Endodermal cell (in vitro differentiated cells): ENCODE data around the gene SP6. TPM values are rescaled to one million over a fixed set of nuclear protein-coding genes. Genes with fewer than 3 reads are reported as not detected.
A peak's percentile ranks its signal among the peaks of the same experiment; 100 is the strongest.

Experiments
- DNase-seq: peaks from one replicate; pipeline ENCODE4 v3.0.0-alpha.2; 2017
- H3K27ac ChIP-seq: 2 replicates; pipeline ENCODE4 v1.5.1; 2013; ENCODE audit warnings: mild to moderate bottlenecking, low read depth, low read length, moderate library complexity
- H3K27me3 ChIP-seq: 2 replicates; pipeline ENCODE4 v1.6.1; 2013; ENCODE audit warnings: mild to moderate bottlenecking, low read length, moderate library complexity; ENCODE audit not compliant: insufficient read depth, control insufficient read depth, poor library complexity, severe bottlenecking
- H3K36me3 ChIP-seq: 2 replicates; pipeline ENCODE4 v1.7.0; 2013; ENCODE audit warnings: mild to moderate bottlenecking, low read length, moderate library complexity; ENCODE audit not compliant: control insufficient read depth, insufficient read depth
- H3K4me1 ChIP-seq: one replicate; pipeline ENCODE4 v1.7.0; 2013; ENCODE audit warnings: low read length; ENCODE audit not compliant: control insufficient read depth, insufficient read depth
- H3K4me3 ChIP-seq: 2 replicates; pipeline ENCODE4 v1.5.1; 2013; ENCODE audit warnings: mild to moderate bottlenecking, low read length, moderate library complexity
- H3K9ac ChIP-seq: 2 replicates; pipeline ENCODE4 v1.6.1; 2013; ENCODE audit warnings: mild to moderate bottlenecking, low read length, moderate library complexity; ENCODE audit not compliant: poor library complexity, severe bottlenecking; ENCODE audit errors: extremely low read depth
- H3K9me3 ChIP-seq: 2 replicates; pipeline ENCODE4 v1.6.1; 2013; ENCODE audit warnings: mild to moderate bottlenecking, low read length, moderate library complexity; ENCODE audit not compliant: control insufficient read depth
- H3K27ac Mint-ChIP-seq: 2 replicates; pipeline ENCODE4 v1.8.0; 2020; ENCODE audit warnings: mixed read lengths
- H3K27me3 Mint-ChIP-seq: 2 replicates; pipeline ENCODE4 v1.8.0; 2021; ENCODE audit warnings: mild to moderate bottlenecking, mixed read lengths; ENCODE audit not compliant: insufficient read depth
- H3K36me3 Mint-ChIP-seq: 2 replicates; pipeline ENCODE4 v1.8.0; 2020; ENCODE audit warnings: low read depth, mixed read lengths
- H3K4me1 Mint-ChIP-seq: 2 replicates; pipeline ENCODE4 v1.8.0; 2020; ENCODE audit warnings: mixed read lengths
- H3K4me3 Mint-ChIP-seq: 2 replicates; pipeline ENCODE4 v1.8.0; 2020; ENCODE audit warnings: mild to moderate bottlenecking, moderate library complexity, mixed read lengths
- H3K9me3 Mint-ChIP-seq: 2 replicates; pipeline ENCODE4 v1.8.0; 2020; ENCODE audit warnings: mild to moderate bottlenecking, mixed read lengths
- CTCF ChIP-seq: fragments of 200-600 bp; sonication (generic); conservative IDR thresholded peaks from 2 replicates; pipeline ENCODE4 v1.5.0; 2021; ENCODE audit warnings: antibody characterized with exemption, mild to moderate bottlenecking
- WGBS, 2 experiments: methylation state at CpG; one replicate each; pipeline versions ENCODE4 v1.1.5 to v1.1.7; 2013; ENCODE audit warnings: missing lambda C conversion rate in 2 of 2, mixed read lengths in 1 of 2; ENCODE audit not compliant: insufficient coverage in 1 of 2, insufficient read length in 1 of 2; 5-methylcytosine and 5-hydroxymethylcytosine counted together
- total RNA-seq, 2 donors: library from RNA; stranded (reverse); fragmentation: NEBNext Ultra II Directional in 1 of 2; extraction: Animal tissue kit (Norgen Biotek cat#: 25700) in 1 of 2; gene quantifications; 2 replicates in 1 of 2; 3 replicates in 1 of 2; pipeline ENCODE4 v1.2.1, GENCODE V29; 2021

The SP6 gene
- total RNA-seq, 2 donors from 2014 or later = 3.1 to 3.7 TPM

- H3K9me3 Mint-ChIP-seq = no peaks in the 10 kb centered on the region
- Histone ChIP-seq H3K4me3 (no peak overlapping the region), H3K4me1 (peaks cover 8% of the 10 kb centered on the region), H3K9ac (no peak overlapping the region), H3K9me3 (no peaks in the 10 kb centered on the region), H3K27ac (no peak overlapping the region), H3K27me3 (peaks cover 18% of the 10 kb centered on the region), H3K36me3 (no peaks in the 10 kb centered on the region)
- H3K4me1 Mint-ChIP-seq = peaks cover 49% of the 10 kb centered on the region
- WGBS, 2 experiments = 57 to 68% methylated on average over 3 to 4 of the region's 4 CpGs
- no peak for DNase-seq
- H3K4me3 Mint-ChIP-seq = peak overlapping the region; percentile 49
- TF ChIP-seq CTCF = no peak
- H3K27ac Mint-ChIP-seq = no peak overlapping the region
- H3K27me3 Mint-ChIP-seq = peaks cover 50% of the 10 kb centered on the region
- no peaks in the 10 kb centered on the region for H3K36me3 Mint-ChIP-seq
These were observed 22.5 kb upstream of the SP6 start for GRCh38 chr17:47873200-47874090.

GRCh38 chr17:47872651-47873161, 21.7 kb upstream of the SP6 start:
- H3K4me1 Mint-ChIP-seq = peaks cover 43% of the 10 kb centered on the region
- WGBS, 2 experiments = 17 to 21% methylated on average over 9 to 15 of the region's 15 CpGs
- H3K27me3 ChIP-seq = peaks cover 18% of the 10 kb centered on the region

More at GRCh38 chr17:47872651-47873161, 21.7 kb upstream of the SP6 start:
- H3K27me3 Mint-ChIP-seq = peaks cover 57% of the 10 kb centered on the region
- no peak overlapping the region for H3K4me3 ChIP-seq
- DNase-seq = peak; percentile 87
- no peak for TF ChIP-seq CTCF
- H3K4me3 Mint-ChIP-seq = peak overlapping the region; percentile 49
- no peaks in the 10 kb centered on the region for H3K36me3 ChIP-seq
- no peak overlapping the region for H3K27ac Mint-ChIP-seq
- peaks cover 8% of the 10 kb centered on the region for H3K4me1 ChIP-seq
- no peak overlapping the region for H3K9ac ChIP-seq
- no peaks in the 10 kb centered on the region for H3K36me3 Mint-ChIP-seq
- no peaks in the 10 kb centered on the region for H3K9me3 Mint-ChIP-seq
- H3K9me3 ChIP-seq = no peaks in the 10 kb centered on the region
- no peak overlapping the region for H3K27ac ChIP-seq
